Endothelial cell of umbilical vein (primary cell): ENCODE results near the gene RGP1. TPM values are rescaled to one million over a fixed set of nuclear protein-coding genes. Genes with fewer than 3 reads are reported as not detected.

Experiments
- BruUV-seq: library from RNA; stranded (reverse); fragments of 400-500 nt; replicated peaks from 2 replicates; lab custom pipeline; 2021; lab: Mats Ljungman, UMichigan
- CTCF ChIA-PET: fragments of 300-600, 350-600 bp; sonication (Branson Sonifier 250); formaldehyde crosslinking; loops from one replicate; lab custom pipeline; 2021; ENCODE audit warnings: antibody characterized with exemption, inconsistent platforms; lab: Charles Lee
- POLR2A ChIA-PET: fragments of 300-600, 350-600 bp; sonication (Branson Sonifier 250); formaldehyde crosslinking; loops from one replicate; lab custom pipeline; 2021; ENCODE audit warnings: antibody characterized with exemption, inconsistent platforms; lab: Charles Lee
- DNase-seq: peaks from one replicate; pipeline ENCODE4 v3.0.0-alpha.2; 2011; ENCODE audit warnings: low read depth, low spot score
- FAIRE-seq: peaks from 2 replicates; lab custom pipeline; 2011; peaks lifted over from hg19 to GRCh38; lab: Jason Lieb, UNC
- H2AFZ ChIP-seq: 2 replicates; pipeline ENCODE4 v1.6.0; 2012; ENCODE audit warnings: low read depth, low read length, control low read depth, inconsistent platforms
- H3K27ac ChIP-seq: 2 replicates; pipeline ENCODE4 v1.5.1; 2011; ENCODE audit warnings: low read depth, mild to moderate bottlenecking, control low read depth, low read length, moderate library complexity; ENCODE audit not compliant: insufficient read depth
- H3K27me3 ChIP-seq, 2 experiments: 2 replicates each; pipeline versions ENCODE4 v1.6.0 to v1.6.1; 2011; ENCODE audit warnings: low read length in 2 of 2, mixed read lengths in 1 of 2; ENCODE audit not compliant: control insufficient read depth in 2 of 2, insufficient read depth in 2 of 2
- H3K36me3 ChIP-seq, 2 experiments: 2 replicates in 1 of 2; 3 replicates in 1 of 2; pipeline ENCODE4 v1.5.1; 2011; ENCODE audit warnings: low read length in 2 of 2, mild to moderate bottlenecking in 1 of 2, moderate library complexity in 1 of 2; ENCODE audit not compliant: control insufficient read depth in 2 of 2, insufficient read depth in 2 of 2; ENCODE audit errors: extremely low read depth in 1 of 2
- H3K4me1 ChIP-seq: 3 replicates; pipeline ENCODE4 v1.5.1; 2011; ENCODE audit warnings: mild to moderate bottlenecking, low read length; ENCODE audit not compliant: control insufficient read depth, insufficient read depth; ENCODE audit errors: extremely low read depth
- H3K4me2 ChIP-seq: 2 replicates; pipeline ENCODE4 v1.6.1; 2011; ENCODE audit warnings: low read length, control low read depth, mixed read lengths; ENCODE audit not compliant: insufficient read depth
- H3K4me3 ChIP-seq, 3 experiments: fragments of 200-600 bp in 1 of 3; sonication (generic), shearing (Covaris generic) in 1 of 3; replicated peaks in 1 of 3; 2 replicates each; pipeline ENCODE4 v1.5.1; 2011 to 2016; ENCODE audit warnings: control low read depth in 3 of 3, low read length in 3 of 3, mild to moderate bottlenecking in 2 of 3, inconsistent platforms in 1 of 3, low read depth in 1 of 3, moderate library complexity in 1 of 3; ENCODE audit not compliant: insufficient read depth in 1 of 3
- H3K79me2 ChIP-seq: 2 replicates; pipeline ENCODE4 v1.6.0; 2012; ENCODE audit warnings: low read length, inconsistent platforms; ENCODE audit not compliant: control insufficient read depth, insufficient read depth
- H3K9ac ChIP-seq: replicated peaks from 2 replicates; pipeline ENCODE3; 2011; ENCODE audit warnings: low read length, control low read depth; ENCODE audit not compliant: insufficient read depth; ENCODE audit errors: extremely low read depth
- H3K9me1 ChIP-seq: replicated peaks from 3 replicates; pipeline ENCODE4 v1.6.0; 2011; ENCODE audit warnings: mild to moderate bottlenecking, low read length; ENCODE audit not compliant: control insufficient read depth, insufficient read depth; ENCODE audit errors: extremely low read depth
- H3K9me3 ChIP-seq: replicated peaks from 2 replicates; pipeline ENCODE4 v1.5.1; 2012; ENCODE audit warnings: low read length, inconsistent platforms; ENCODE audit not compliant: control insufficient read depth, insufficient read depth
- H4K20me1 ChIP-seq: replicated peaks from 2 replicates; pipeline ENCODE3; 2011; ENCODE audit warnings: mild to moderate bottlenecking, low read length; ENCODE audit not compliant: control insufficient read depth, insufficient read depth; ENCODE audit errors: extremely low read depth
- EZH2 ChIP-seq: IDR thresholded peaks from 2 replicates; pipeline ENCODE4 v1.6.1; 2012; ENCODE audit warnings: borderline replicate concordance, low read depth, mild to moderate bottlenecking, moderate library complexity, low read length, inconsistent platforms; ENCODE audit not compliant: severe bottlenecking
- FOS ChIP-seq: IDR thresholded peaks from 2 replicates; pipeline ENCODE4 v1.6.1; 2011; ENCODE audit warnings: mild to moderate bottlenecking, low read length, moderate library complexity, borderline replicate concordance; ENCODE audit not compliant: insufficient read depth
- GATA2 ChIP-seq: IDR thresholded peaks from 2 replicates; pipeline ENCODE4 v1.7.0; 2011; ENCODE audit warnings: low read depth, mild to moderate bottlenecking, moderate library complexity, mixed read lengths, low read length; ENCODE audit not compliant: insufficient read length, insufficient read depth
- JUN ChIP-seq: IDR thresholded peaks from 2 replicates; pipeline ENCODE4 v1.6.1; 2011; ENCODE audit warnings: borderline replicate concordance, low read depth; ENCODE audit not compliant: insufficient read length, insufficient read depth
- MYC ChIP-seq: IDR thresholded peaks from one replicate; pipeline ENCODE4 v1.6.1; 2011; ENCODE audit warnings: mild to moderate bottlenecking, low read depth, low read length
- POLR2A ChIP-seq: IDR thresholded peaks from 2 replicates; pipeline ENCODE4 v1.6.1; 2012; ENCODE audit warnings: low read depth, mild to moderate bottlenecking, control low read depth, low read length
- POLR2AphosphoS5 ChIP-seq: IDR thresholded peaks from 2 replicates; pipeline ENCODE4 v1.6.1; 2012; ENCODE audit warnings: low read depth, mild to moderate bottlenecking, control low read depth, low read length, moderate library complexity; ENCODE audit not compliant: insufficient read depth
- dilution Hi-C: fragments of 300-500 bp; cut with MboI; formaldehyde crosslinking; loops from one replicate; pipeline ENCODE4 v1.15.0; 2019; ENCODE audit warnings: low sequenced_read_pairs; ENCODE audit not compliant: extremely low pct_ligation_motif_present
- intact Hi-C: fragments of 100-400 bp; cut with micrococcal nuclease; formaldehyde crosslinking; loops from one replicate; pipeline ENCODE4 v1.10.0; 2022
- polyA plus RNA-seq, 4 experiments: library from polyadenylated mRNA; depleted of rRNA in 3 of 4; stranded (reverse) in 3 of 4; unstranded in 1 of 4; fragments of >200 nt; gene quantifications; 2 replicates each; pipeline versions ENCODE4 v1.2.1 to v1.2.3, GENCODE V29; 2011 to 2012; ENCODE audit warnings: missing spikeins in 1 of 4
- total RNA-seq: library from RNA; stranded (reverse); gene quantifications from 2 replicates; pipeline ENCODE4 v1.2.3, GENCODE V29; 2021
- TF ChIP-seq, protein P1 (sequence below): IDR thresholded peaks from 2 replicates; pipeline ENCODE4 v1.6.1; 2011; ENCODE audit not compliant: insufficient read depth, insufficient read length
- TF ChIP-seq, protein P2 (sequence below), 2 donors: IDR thresholded peaks; 1 replicate in 1 of 2; 2 replicates in 1 of 2; pipeline ENCODE4 v1.5.1; 2011; ENCODE audit warnings: low read length in 2 of 2, mild to moderate bottlenecking in 2 of 2, moderate library complexity in 2 of 2, control low read depth in 1 of 2, inconsistent platforms in 1 of 2, low read depth in 1 of 2; ENCODE audit not compliant: insufficient read depth in 1 of 2; ENCODE audit errors: extremely low read depth in 1 of 2

RGP1 gene
- total and polyA plus RNA-seq, 2 donors (not counting 3 experiments of a cell fraction or from before 2014, with no cell fraction given): 15.0 to 29.0 TPM

DNA sequence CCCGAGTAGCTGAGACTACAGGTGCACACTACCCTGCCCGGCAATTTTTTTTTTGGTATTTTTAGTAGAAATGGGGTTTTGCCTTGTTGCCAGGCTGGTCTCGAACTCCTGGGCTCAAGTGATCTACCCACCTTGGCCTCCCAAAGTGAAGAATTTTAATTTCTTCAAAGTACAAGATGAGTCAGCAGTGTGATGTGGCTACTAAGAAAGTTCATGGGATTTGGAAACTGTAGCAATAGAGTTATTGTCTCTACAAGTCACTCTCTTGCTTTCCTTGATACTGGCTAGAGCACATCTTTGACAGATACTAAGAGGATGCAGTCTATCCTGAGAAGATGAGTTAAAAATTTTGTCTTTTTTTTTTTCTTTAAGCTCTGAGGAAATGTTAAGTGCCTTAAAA, 15.0 kb upstream of the RGP1 start:
- Histone ChIP-seq H3K4me2 (no peak overlapping the region), H3K27me3 (no peaks in the 10 kb centered on the region), H3K9ac (no peak overlapping the region), H3K36me3 (peaks cover 21 to 34% of the 10 kb centered on the region in 2 experiments), H3K4me3 (no peak overlapping the region), H2AFZ (no peak overlapping the region), H3K9me3 (no peaks in the 10 kb centered on the region), H3K4me1 (peaks cover 36% of the 10 kb centered on the region), H4K20me1 (no peaks in the 10 kb centered on the region), H3K9me1 (no peaks in the 10 kb centered on the region), H3K79me2 (peaks cover 47% of the 10 kb centered on the region), H3K27ac (no peak overlapping the region)
- DNase-seq (no peak), FAIRE-seq (no peak)
- dilution Hi-C loops: no loop called here
- CTCF ChIA-PET: interaction anchor here (0.9 to 5.3 kb wide), 7 partner anchors 13 to 211 kb away, joined by 3 to 102 read pairs (median 27); partner anchors contain the start of genes GBA2, HINT2 and RGP1
- POLR2A ChIA-PET: interaction anchor here (1.3 kb wide), 1 partner anchor 14 kb away, joined by 3 read pairs; no protein-coding TSS in a partner anchor
- TF ChIP-seq, protein P1, sequence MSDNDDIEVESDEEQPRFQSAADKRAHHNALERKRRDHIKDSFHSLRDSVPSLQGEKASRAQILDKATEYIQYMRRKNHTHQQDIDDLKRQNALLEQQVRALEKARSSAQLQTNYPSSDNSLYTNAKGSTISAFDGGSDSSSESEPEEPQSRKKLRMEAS: no peak
- TF ChIP-seq JUN (no peak), FOS (no peak), POLR2AphosphoS5 (no peak), MYC (no peak), GATA2 (no peak), POLR2A (no peak), EZH2 (no peak)
- TF ChIP-seq, protein P2, sequence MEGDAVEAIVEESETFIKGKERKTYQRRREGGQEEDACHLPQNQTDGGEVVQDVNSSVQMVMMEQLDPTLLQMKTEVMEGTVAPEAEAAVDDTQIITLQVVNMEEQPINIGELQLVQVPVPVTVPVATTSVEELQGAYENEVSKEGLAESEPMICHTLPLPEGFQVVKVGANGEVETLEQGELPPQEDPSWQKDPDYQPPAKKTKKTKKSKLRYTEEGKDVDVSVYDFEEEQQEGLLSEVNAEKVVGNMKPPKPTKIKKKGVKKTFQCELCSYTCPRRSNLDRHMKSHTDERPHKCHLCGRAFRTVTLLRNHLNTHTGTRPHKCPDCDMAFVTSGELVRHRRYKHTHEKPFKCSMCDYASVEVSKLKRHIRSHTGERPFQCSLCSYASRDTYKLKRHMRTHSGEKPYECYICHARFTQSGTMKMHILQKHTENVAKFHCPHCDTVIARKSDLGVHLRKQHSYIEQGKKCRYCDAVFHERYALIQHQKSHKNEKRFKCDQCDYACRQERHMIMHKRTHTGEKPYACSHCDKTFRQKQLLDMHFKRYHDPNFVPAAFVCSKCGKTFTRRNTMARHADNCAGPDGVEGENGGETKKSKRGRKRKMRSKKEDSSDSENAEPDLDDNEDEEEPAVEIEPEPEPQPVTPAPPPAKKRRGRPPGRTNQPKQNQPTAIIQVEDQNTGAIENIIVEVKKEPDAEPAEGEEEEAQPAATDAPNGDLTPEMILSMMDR (IDR thresholded peaks at IDR 0.05; ENCODE audit: extremely low read depth in 1 of 2, insufficient read depth in 1 of 2, low read depth in 1 of 2, low read length in 2 of 2): no peak
- intact Hi-C loops: no loop called here
- no TSS peak for BruUV-seq
